Esophagus (tissue), 2 donors: ENCODE data around the gene SAMD9L. TPM values are rescaled to one million over a fixed set of nuclear protein-coding genes. Genes with fewer than 3 reads are reported as not detected.
A peak's percentile ranks its signal among the peaks of the same experiment; 100 is the strongest.

Experiments
- H3K27ac ChIP-seq, 2 donors: one replicate each; pipeline ENCODE4 v1.5.1; 2013; ENCODE audit warnings: low read depth in 2 of 2, mild to moderate bottlenecking in 2 of 2, inconsistent platforms in 1 of 2, low read length in 1 of 2, moderate library complexity in 1 of 2
- H3K27me3 ChIP-seq, 2 donors: one replicate each; pipeline ENCODE4 v1.6.1; 2013; ENCODE audit warnings: low read length in 2 of 2, control low read depth in 1 of 2, mild to moderate bottlenecking in 1 of 2; ENCODE audit not compliant: insufficient read depth in 2 of 2, control insufficient read depth in 1 of 2
- H3K36me3 ChIP-seq, 2 donors: one replicate each; pipeline ENCODE4 v1.6.1; 2013; ENCODE audit warnings: low read length in 1 of 2; ENCODE audit not compliant: control insufficient read depth in 2 of 2, insufficient read depth in 2 of 2
- H3K4me1 ChIP-seq, 2 donors: one replicate each; pipeline ENCODE4 v1.6.1; 2013; ENCODE audit warnings: low read length in 1 of 2; ENCODE audit not compliant: control insufficient read depth in 2 of 2, insufficient read depth in 2 of 2
- H3K4me3 ChIP-seq, 2 donors: one replicate each; pipeline ENCODE4 v1.5.1; 2013; ENCODE audit warnings: low read length in 2 of 2, mild to moderate bottlenecking in 2 of 2, low read depth in 1 of 2, moderate library complexity in 1 of 2
- H3K9me3 ChIP-seq, 2 donors: one replicate each; pipeline ENCODE4 v1.6.1; 2013; ENCODE audit warnings: mild to moderate bottlenecking in 2 of 2, low read depth in 1 of 2, low read length in 1 of 2, moderate library complexity in 1 of 2; ENCODE audit not compliant: control insufficient read depth in 2 of 2, insufficient read depth in 1 of 2
- WGBS, 2 donors: extraction: QIAGEN DNeasy Blood & Tissue Kit; methylation state at CpG; one replicate each; pipeline ENCODE4 v1.1.7; 2013; 5-methylcytosine and 5-hydroxymethylcytosine counted together
- polyA plus RNA-seq, 2 donors: library from polyadenylated mRNA; stranded (reverse); fragments of 200-250 nt; gene quantifications; one replicate each; pipeline ENCODE4 v1.2.3, GENCODE V29; 2013
- donor health status: healthy with polysubstance abuse.
- donor health status: Bipolar disorder and iron deficiency.

SAMD9L gene
- polyA plus RNA-seq, 2 donors: 2.5 to 4.0 TPM

- H3K4me1 ChIP-seq: no peaks in the 10 kb centered on the region
- 78% methylated on average over 2 of the region's 2 CpGs for WGBS, 2 donors
- H3K27ac ChIP-seq: no peak overlapping the region
- peaks cover 7 to 14% of the 10 kb centered on the region in 2 donors for H3K9me3 ChIP-seq
- H3K36me3 ChIP-seq: no peaks in the 10 kb centered on the region
- H3K4me3 ChIP-seq: no peak overlapping the region
- H3K27me3 ChIP-seq: no peaks in the 10 kb centered on the region
Measured at GRCh38 chr7:93172683-93173082, 24.5 kb upstream of the SAMD9L start.

- no peak overlapping the region for H3K4me3 ChIP-seq
- H3K9me3 ChIP-seq: peaks cover 7 to 14% of the 10 kb centered on the region in 2 donors
- H3K4me1 ChIP-seq: no peaks in the 10 kb centered on the region
- H3K27ac ChIP-seq: no peak overlapping the region
- WGBS, 2 donors: 45 to 60% methylated on average over 2 of the region's 2 CpGs
- no peaks in the 10 kb centered on the region for H3K36me3 ChIP-seq
- H3K27me3 ChIP-seq: no peaks in the 10 kb centered on the region
Measured at GRCh38 chr7:93171606-93172226, 23.5 kb upstream of the SAMD9L start.

DNA sequence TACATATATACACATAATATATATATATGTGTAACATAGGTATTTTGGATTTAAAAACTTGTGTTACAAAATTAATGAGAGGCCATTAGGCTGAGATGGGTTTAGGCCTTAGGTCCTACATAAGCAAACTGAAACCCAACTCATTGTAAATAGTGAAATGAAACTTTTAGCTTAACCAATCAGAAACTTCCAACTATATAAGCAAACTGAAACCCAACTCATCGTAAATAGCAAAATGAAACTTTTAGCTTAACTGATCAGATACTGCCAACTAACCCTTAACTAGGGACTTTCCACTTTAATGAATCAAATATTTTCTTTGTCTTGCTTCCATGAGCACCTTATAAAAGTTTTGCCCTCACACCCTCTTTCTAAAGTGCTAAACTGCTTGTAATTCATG lies 17.3 kb upstream of the SAMD9L start:
- 29 to 38% methylated on average over 1 of the region's 1 CpG for WGBS, 2 donors
- no peaks in the 10 kb centered on the region for H3K4me1 ChIP-seq
- no peaks in the 10 kb centered on the region for H3K27me3 ChIP-seq
- H3K9me3 ChIP-seq: peaks cover 3 to 10% of the 10 kb centered on the region in 2 donors
- H3K36me3 ChIP-seq: no peaks in the 10 kb centered on the region
- H3K27ac ChIP-seq: no peak overlapping the region
- no peak overlapping the region for H3K4me3 ChIP-seq

DNA sequence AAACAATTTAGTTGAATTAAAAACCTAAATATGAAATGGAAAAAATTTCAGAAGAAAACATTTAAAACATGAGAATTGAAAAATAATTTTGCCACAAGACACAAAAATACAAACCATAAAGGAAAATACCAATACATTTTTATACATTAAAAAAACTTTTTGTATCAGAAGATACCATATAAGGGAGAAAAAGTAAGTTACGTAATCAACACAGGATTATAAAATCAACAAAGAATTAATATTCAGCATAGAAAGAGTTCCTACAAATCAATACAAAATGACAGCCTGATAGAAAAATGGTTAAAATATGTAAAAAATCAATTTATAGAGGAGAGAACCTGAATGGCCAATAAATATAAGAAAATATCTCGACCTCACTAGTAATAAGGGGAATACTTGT lies 16.6 kb upstream of the SAMD9L start:
- H3K9me3 ChIP-seq: peaks cover 0 to 4% of the 10 kb centered on the region in 2 donors
- 91% methylated on average over 2 of the region's 2 CpGs for WGBS, 2 donors
- H3K36me3 ChIP-seq: no peaks in the 10 kb centered on the region
- no peak overlapping the region for H3K27ac ChIP-seq
- H3K4me1 ChIP-seq: no peaks in the 10 kb centered on the region
- no peaks in the 10 kb centered on the region for H3K27me3 ChIP-seq
- H3K4me3 ChIP-seq: no peak overlapping the region

DNA sequence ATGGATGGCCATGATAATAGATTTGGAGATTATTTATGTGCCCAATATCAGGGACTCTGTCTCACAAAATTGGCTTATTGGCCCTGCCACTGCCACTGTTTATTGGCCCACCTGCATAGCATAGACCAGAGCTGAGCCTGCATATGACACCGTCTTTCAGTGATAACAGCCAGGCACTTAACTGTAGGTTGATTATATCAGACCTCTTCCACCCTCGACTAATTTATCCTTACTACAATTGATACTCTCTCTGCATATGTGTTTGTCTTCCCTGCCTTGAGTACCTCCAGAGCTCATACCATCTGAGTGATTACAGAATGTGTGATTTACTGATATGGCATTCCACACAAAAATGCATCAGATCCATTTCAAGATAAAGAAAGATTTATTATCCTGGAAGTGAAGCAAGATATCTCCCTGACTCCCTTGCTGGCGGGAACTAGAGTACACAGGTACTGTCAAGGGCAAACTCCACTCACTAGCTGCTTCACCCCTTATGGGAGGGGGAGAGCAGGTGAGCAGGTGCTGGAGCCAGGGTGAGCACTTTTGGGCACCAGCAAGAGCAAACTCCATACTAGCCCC lies 13.1 kb upstream of the SAMD9L start:
- peaks cover 0 to 2% of the 10 kb centered on the region in 2 donors for H3K9me3 ChIP-seq
- 79 to 81% methylated on average over 3 of the region's 3 CpGs for WGBS, 2 donors
- H3K27me3 ChIP-seq: no peaks in the 10 kb centered on the region
- no peak overlapping the region for H3K27ac ChIP-seq
- H3K4me1 ChIP-seq: no peaks in the 10 kb centered on the region
- no peaks in the 10 kb centered on the region for H3K36me3 ChIP-seq
- no peak overlapping the region for H3K4me3 ChIP-seq

DNA sequence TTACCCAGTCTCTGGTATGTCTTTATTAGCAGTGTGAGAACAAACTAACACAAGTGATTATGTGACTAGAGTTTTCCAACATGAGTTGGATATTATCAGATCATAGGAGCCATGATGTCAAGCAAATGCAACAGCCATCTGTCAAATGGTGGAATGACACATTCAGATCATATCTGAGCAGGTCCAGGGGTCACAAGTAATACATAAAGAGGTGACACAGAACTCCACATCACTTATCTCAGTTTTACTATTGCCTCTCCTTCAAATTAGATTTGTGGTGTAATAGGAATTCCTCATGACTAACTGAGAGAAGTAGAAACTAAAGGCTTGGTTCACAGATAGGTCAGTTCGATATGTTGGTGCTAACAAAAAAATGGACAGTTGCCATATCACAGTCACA lies 12.2 kb upstream of the SAMD9L start:
- H3K36me3 ChIP-seq: no peaks in the 10 kb centered on the region
- WGBS, 2 donors: 65 to 67% methylated on average over 1 of the region's 1 CpG

DNA sequence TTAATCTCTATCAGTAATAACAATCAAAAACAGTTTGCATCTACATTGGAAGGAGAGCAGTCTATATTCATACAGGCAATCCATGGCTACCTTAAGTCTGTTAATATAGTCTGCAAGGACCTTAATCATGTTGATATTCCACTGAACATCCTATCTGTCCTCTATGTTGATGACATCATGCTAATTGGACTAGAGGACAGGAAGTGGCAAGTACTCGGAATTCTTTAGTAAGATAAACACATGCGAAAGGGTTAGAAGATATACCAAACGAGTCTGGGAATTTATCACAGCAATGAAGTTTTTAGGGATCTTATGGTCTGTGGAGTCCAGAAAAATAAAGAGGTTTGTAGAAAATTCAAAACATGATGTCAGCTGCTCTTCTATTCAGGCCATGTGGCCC lies 11.3 kb upstream of the SAMD9L start:
- Histone ChIP-seq H3K4me1 (no peaks in the 10 kb centered on the region), H3K27me3 (no peaks in the 10 kb centered on the region), H3K36me3 (no peaks in the 10 kb centered on the region), H3K27ac (no peak overlapping the region), H3K9me3 (peaks cover 0 to 2% of the 10 kb centered on the region in 2 donors), H3K4me3 (no peak overlapping the region)
- 60 to 62% methylated on average over 3 of the region's 3 CpGs for WGBS, 2 donors

More for the DNA sequence above, 12.2 kb upstream of the SAMD9L start:
- H3K9me3 ChIP-seq: peaks cover 0 to 2% of the 10 kb centered on the region in 2 donors
- no peaks in the 10 kb centered on the region for H3K4me1 ChIP-seq
- no peak overlapping the region for H3K27ac ChIP-seq
- H3K4me3 ChIP-seq: no peak overlapping the region
- no peaks in the 10 kb centered on the region for H3K27me3 ChIP-seq

DNA sequence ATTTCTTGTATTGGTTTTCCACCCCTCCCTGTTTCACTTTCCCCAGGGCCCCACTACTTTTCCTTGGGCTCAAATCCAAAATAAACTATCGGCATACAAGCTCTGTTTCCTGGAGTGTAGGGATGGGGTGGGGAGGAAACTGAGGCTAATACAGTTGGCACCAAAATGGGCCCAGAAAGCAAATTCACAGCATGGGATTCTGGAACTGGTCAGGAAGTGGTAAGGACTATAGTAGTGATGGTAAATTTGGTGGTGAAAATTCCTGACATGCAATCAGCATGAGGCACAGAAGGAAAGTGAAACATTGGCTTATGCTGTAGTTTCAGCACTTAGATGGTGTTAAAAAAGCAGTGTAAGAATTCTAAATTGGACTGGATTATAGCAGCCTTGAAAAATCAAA lies 8.7 kb upstream of the SAMD9L start:
- no peak overlapping the region for H3K4me3 ChIP-seq
- WGBS, 2 donors: 63 to 68% methylated on average over 1 of the region's 1 CpG
- no peaks in the 10 kb centered on the region for H3K36me3 ChIP-seq
- H3K27ac ChIP-seq: no peak overlapping the region
- H3K9me3 ChIP-seq: no peaks in the 10 kb centered on the region
- H3K27me3 ChIP-seq: no peaks in the 10 kb centered on the region
- no peaks in the 10 kb centered on the region for H3K4me1 ChIP-seq

- WGBS, 2 donors: 75 to 85% methylated on average over 1 of the region's 1 CpG
- Histone ChIP-seq H3K27ac (peak overlapping the region in 1 of 2 donors; percentile 28), H3K4me1 (no peaks in the 10 kb centered on the region)
Measured at GRCh38 chr7:93150200-93150835, 2.1 kb upstream of the SAMD9L start.

GRCh38 chr7:93148727-93149126 lies 542 bp upstream of the SAMD9L start:
- Histone ChIP-seq H3K36me3 (peaks cover 3 to 4% of the 10 kb centered on the region in 2 donors), H3K9me3 (no peaks in the 10 kb centered on the region), H3K4me1 (no peaks in the 10 kb centered on the region), H3K27me3 (no peaks in the 10 kb centered on the region), H3K4me3 (no peak overlapping the region), H3K27ac (no peak overlapping the region)
- whole genome bisulfite sequencing, 2 donors: 81 to 90% methylated on average over 3 of the region's 3 CpGs

More at GRCh38 chr7:93150200-93150835, 2.1 kb upstream of the SAMD9L start:
- no peaks in the 10 kb centered on the region for H3K36me3 ChIP-seq
- H3K27me3 ChIP-seq: no peaks in the 10 kb centered on the region
- no peak overlapping the region for H3K4me3 ChIP-seq
- no peaks in the 10 kb centered on the region for H3K9me3 ChIP-seq
